GM12878 (cell line): ENCODE measurements around the gene PLA2G4A. TPM values are rescaled to one million over a fixed set of nuclear protein-coding genes. Genes with fewer than 3 reads are reported as not detected.

Experiments
- ATAC-seq: fragments of 200-7000 bp; cut with Tn5 transposase; 3 replicates; pipeline ENCODE4 v1.9.1; 2020; ENCODE audit warnings: mild to moderate bottlenecking, moderate library complexity
- BruUV-seq: library from RNA; stranded (reverse); fragments of 400-500 nt; replicated peaks from 2 replicates; lab custom pipeline; 2021; lab: Mats Ljungman, UMichigan
- CTCF ChIA-PET: fragments of 300-600 bp; sonication (Branson Sonifier 250); formaldehyde crosslinking; extraction: SDS; loops from one replicate; lab custom pipeline; 2021; ENCODE audit warnings: inconsistent platforms; lab: Yijun Ruan, JAX
- POLR2A ChIA-PET: fragments of 350-600 bp; formaldehyde crosslinking; extraction: SDS; loops from one replicate; lab custom pipeline; 2021; ENCODE audit warnings: inconsistent platforms; lab: Charles Lee
- RAD21 ChIA-PET: fragments of 300-600 bp; sonication (Branson Sonifier 250); formaldehyde crosslinking; loops from one replicate; lab custom pipeline; 2023; ENCODE audit warnings: antibody characterized with exemption; ENCODE audit not compliant: unreplicated experiment; lab: Charles Lee
- SMC1A ChIA-PET: fragments of 300-600 bp; sonication (Branson Sonifier 250); formaldehyde crosslinking; loops from one replicate; lab custom pipeline; 2023; ENCODE audit not compliant: unreplicated experiment, uncharacterized antibody; lab: Charles Lee
- DNase-seq: peaks from one replicate; pipeline ENCODE4 v3.0.0-alpha.2; 2011; ENCODE audit warnings: low read depth, low spot score
- FAIRE-seq: peaks from 3 replicates; lab custom pipeline; 2011; peaks lifted over from hg19 to GRCh38; lab: Jason Lieb, UNC
- H2AFZ ChIP-seq: 2 replicates; pipeline ENCODE4 v1.6.0; 2011; ENCODE audit warnings: low read depth, low read length, control low read depth; ENCODE audit not compliant: control insufficient read depth
- H3K27ac ChIP-seq: 2 replicates; pipeline ENCODE4 v1.5.1; 2011; ENCODE audit warnings: control low read depth; ENCODE audit not compliant: control insufficient read depth, insufficient read depth
- H3K27me3 ChIP-seq, 2 experiments: replicated peaks in 1 of 2; 2 replicates each; pipeline versions ENCODE4 v1.6.0 to v1.6.1; 2011; ENCODE audit warnings: low read length in 1 of 2; ENCODE audit not compliant: control insufficient read depth in 2 of 2, insufficient read depth in 2 of 2
- H3K36me3 ChIP-seq, 2 experiments: 2 replicates each; pipeline ENCODE4 v1.5.1; 2011; ENCODE audit warnings: low read length in 1 of 2; ENCODE audit not compliant: control insufficient read depth in 2 of 2, insufficient read depth in 2 of 2
- H3K4me1 ChIP-seq: 2 replicates; pipeline ENCODE4 v1.6.1; 2011; ENCODE audit warnings: mild to moderate bottlenecking, low read length, moderate library complexity, mixed read lengths; ENCODE audit not compliant: control insufficient read depth, insufficient read depth
- H3K4me2 ChIP-seq: 2 replicates; pipeline ENCODE4 v1.6.0; 2011; ENCODE audit warnings: control low read depth; ENCODE audit not compliant: control insufficient read depth, insufficient read depth
- H3K4me3 ChIP-seq: fragments of 200-600 bp; sonication (generic); 2 replicates; pipeline ENCODE4 v1.5.1; 2016
- H3K79me2 ChIP-seq: 2 replicates; pipeline ENCODE4 v1.6.0; 2011; ENCODE audit warnings: low read length; ENCODE audit not compliant: control insufficient read depth, insufficient read depth
- H3K9ac ChIP-seq: 2 replicates; pipeline ENCODE4 v1.8.0; 2011; ENCODE audit warnings: low read length, control low read depth, mixed read lengths; ENCODE audit not compliant: control insufficient read depth, insufficient read depth
- H3K9me3 ChIP-seq: replicated peaks from 3 replicates; pipeline ENCODE4 v1.5.1; 2011; ENCODE audit warnings: mild to moderate bottlenecking, low read length; ENCODE audit not compliant: control insufficient read depth, insufficient read depth
- H4K20me1 ChIP-seq: 2 replicates; pipeline ENCODE4 v1.6.0; 2011; ENCODE audit not compliant: control insufficient read depth, insufficient read depth
- CHD2 ChIP-seq: IDR thresholded peaks from 2 replicates; pipeline ENCODE4 v1.6.1; 2011; ENCODE audit warnings: low read depth, low read length, improper control_type of control experiment, borderline replicate concordance
- NR2C1 ChIP-seq: fragments of 450-650 bp; IDR thresholded peaks from 2 replicates; pipeline ENCODE4 v1.6.1; 2017; ENCODE audit warnings: antibody characterized with exemption, mild to moderate bottlenecking, moderate library complexity
- PAX5 ChIP-seq: IDR thresholded peaks from 2 replicates; pipeline ENCODE4 v1.6.1; 2011; ENCODE audit warnings: low read depth, low read length, borderline replicate concordance
- SREBF1 ChIP-seq: IDR thresholded peaks from 2 replicates; pipeline ENCODE4 v1.6.1; 2012; ENCODE audit warnings: mild to moderate bottlenecking, low read length
- TBL1XR1 ChIP-seq: IDR thresholded peaks from 2 replicates; pipeline ENCODE4 v1.6.1; 2012; ENCODE audit warnings: low read depth, low read length, improper control_type of control experiment
- ZBTB33 ChIP-seq: fragments of 450-650 bp; IDR thresholded peaks from 2 replicates; pipeline ENCODE4 v1.6.1; 2017; ENCODE audit warnings: mild to moderate bottlenecking
- ZNF274 ChIP-seq: IDR thresholded peaks from one replicate; pipeline ENCODE4 v1.8.0; 2011; ENCODE audit not compliant: insufficient read length, insufficient read depth
- WGBS: methylation state at CpG from one replicate; pipeline ENCODE4 v1.1.6; 2016; ENCODE audit warnings: low lambda C conversion rate; ENCODE audit not compliant: insufficient replicate concordance, insufficient coverage; ENCODE audit errors: missing lambda C conversion rate; 5-methylcytosine and 5-hydroxymethylcytosine counted together
- in situ Hi-C: fragments of 300-500 bp; cut with MboI; formaldehyde crosslinking; loops from 9 replicates; pipeline ENCODE4 v1.14.3; 2018; ENCODE audit warnings: mixed read lengths
- intact Hi-C: fragments of 100-400 bp; cut with micrococcal nuclease; formaldehyde crosslinking; loops from one replicate; pipeline ENCODE4 v1.14.2; 2022; ENCODE audit not compliant: unreplicated experiment
- polyA plus RNA-seq, 11 experiments: library from polyadenylated mRNA; depleted of rRNA in 4 of 11; unstranded in 6 of 11; stranded (reverse) in 5 of 11; fragments of >200 nt; fragmentation: Nextera tagmentation in 4 of 11; fragmentation: Illumina TruSeq in 1 of 11; extraction: Ambion mirVana in 4 of 11; extraction: Trizol in 1 of 11; gene quantifications; 1 replicate in 1 of 11; 2 replicates in 10 of 11; pipeline versions ENCODE4 v1.2.1 to v1.2.3, GENCODE V29; 2011 to 2016; ENCODE audit warnings: inconsistent platforms in 2 of 11, missing spikeins in 2 of 11, low read depth in 1 of 11
- total RNA-seq, 4 experiments: library from RNA; depleted of rRNA in 3 of 4; stranded (reverse); fragments of >200 nt in 3 of 4; fragmentation: Illumina TruSeq in 1 of 4; extraction: Trizol in 1 of 4; gene quantifications; 2 replicates each; pipeline versions ENCODE4 v1.2.1 to v1.2.3, GENCODE V29; 2013 to 2021

The PLA2G4A gene
- total and polyA plus RNA-seq, 10 of the 15 experiments (the other 5 are each of a cell fraction or from before 2014, with no cell fraction given): 0.70 to 3.3 (median 1.5) TPM; not detected in 1

- intact Hi-C loops: no loop called here
- no peaks in the 10 kb centered on the region for H4K20me1 ChIP-seq
- H3K36me3 ChIP-seq: no peaks in the 10 kb centered on the region
- BruUV-seq: no TSS peak
- H3K27me3 ChIP-seq: no peaks in the 10 kb centered on the region
- FAIRE-seq: no peak
- DNase-seq: no peak
- H3K4me3 ChIP-seq: no peak overlapping the region
- ChIA-PET RAD21 (no interaction called here), SMC1A (no interaction called here), POLR2A (interaction anchor here (0.6 kb wide), 1 partner anchor 1071 kb away, joined by 3 read pairs; no protein-coding TSS in a partner anchor), CTCF (interaction anchor here (0.7 kb wide), 1 partner anchor 1839 kb away, joined by 3 read pairs; no protein-coding TSS in a partner anchor)
- no peaks in the 10 kb centered on the region for H3K9me3 ChIP-seq
- in situ Hi-C loops: no loop called here
- H3K4me2 ChIP-seq: no peak overlapping the region
- no peak for TF ChIP-seq CHD2
- TF ChIP-seq SREBF1: no peak
- no peak for TF ChIP-seq ZBTB33
- no peak for TF ChIP-seq ZNF274
- no peak for TF ChIP-seq NR2C1
- TF ChIP-seq TBL1XR1: no peak
- no peak for TF ChIP-seq PAX5
- H2AFZ ChIP-seq: no peak overlapping the region
- no peaks in the 10 kb centered on the region for H3K79me2 ChIP-seq
- no peaks in the 10 kb centered on the region for H3K4me1 ChIP-seq
- WGBS: 59% methylated on average over 4 of the region's 4 CpGs
- H3K27ac ChIP-seq: no peak overlapping the region
- ATAC-seq: no peak
- H3K9ac ChIP-seq: no peak overlapping the region
Measured at GRCh38 chr1:186812570-186812969, 16.2 kb upstream of the PLA2G4A start.
